C1 segment of cervical spinal cord (tissue), 14 donors: ENCODE data around the gene CYB5R4.
A peak's percentile ranks its signal among the peaks of the same experiment; 100 is the strongest.

Experiments
- DNase-seq, 14 donors: peaks; one replicate each; lab custom pipeline; 2025; lab: John Stamatoyannopoulos, UW

The CYB5R4 gene, protein sequence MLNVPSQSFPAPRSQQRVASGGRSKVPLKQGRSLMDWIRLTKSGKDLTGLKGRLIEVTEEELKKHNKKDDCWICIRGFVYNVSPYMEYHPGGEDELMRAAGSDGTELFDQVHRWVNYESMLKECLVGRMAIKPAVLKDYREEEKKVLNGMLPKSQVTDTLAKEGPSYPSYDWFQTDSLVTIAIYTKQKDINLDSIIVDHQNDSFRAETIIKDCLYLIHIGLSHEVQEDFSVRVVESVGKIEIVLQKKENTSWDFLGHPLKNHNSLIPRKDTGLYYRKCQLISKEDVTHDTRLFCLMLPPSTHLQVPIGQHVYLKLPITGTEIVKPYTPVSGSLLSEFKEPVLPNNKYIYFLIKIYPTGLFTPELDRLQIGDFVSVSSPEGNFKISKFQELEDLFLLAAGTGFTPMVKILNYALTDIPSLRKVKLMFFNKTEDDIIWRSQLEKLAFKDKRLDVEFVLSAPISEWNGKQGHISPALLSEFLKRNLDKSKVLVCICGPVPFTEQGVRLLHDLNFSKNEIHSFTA

DNA sequence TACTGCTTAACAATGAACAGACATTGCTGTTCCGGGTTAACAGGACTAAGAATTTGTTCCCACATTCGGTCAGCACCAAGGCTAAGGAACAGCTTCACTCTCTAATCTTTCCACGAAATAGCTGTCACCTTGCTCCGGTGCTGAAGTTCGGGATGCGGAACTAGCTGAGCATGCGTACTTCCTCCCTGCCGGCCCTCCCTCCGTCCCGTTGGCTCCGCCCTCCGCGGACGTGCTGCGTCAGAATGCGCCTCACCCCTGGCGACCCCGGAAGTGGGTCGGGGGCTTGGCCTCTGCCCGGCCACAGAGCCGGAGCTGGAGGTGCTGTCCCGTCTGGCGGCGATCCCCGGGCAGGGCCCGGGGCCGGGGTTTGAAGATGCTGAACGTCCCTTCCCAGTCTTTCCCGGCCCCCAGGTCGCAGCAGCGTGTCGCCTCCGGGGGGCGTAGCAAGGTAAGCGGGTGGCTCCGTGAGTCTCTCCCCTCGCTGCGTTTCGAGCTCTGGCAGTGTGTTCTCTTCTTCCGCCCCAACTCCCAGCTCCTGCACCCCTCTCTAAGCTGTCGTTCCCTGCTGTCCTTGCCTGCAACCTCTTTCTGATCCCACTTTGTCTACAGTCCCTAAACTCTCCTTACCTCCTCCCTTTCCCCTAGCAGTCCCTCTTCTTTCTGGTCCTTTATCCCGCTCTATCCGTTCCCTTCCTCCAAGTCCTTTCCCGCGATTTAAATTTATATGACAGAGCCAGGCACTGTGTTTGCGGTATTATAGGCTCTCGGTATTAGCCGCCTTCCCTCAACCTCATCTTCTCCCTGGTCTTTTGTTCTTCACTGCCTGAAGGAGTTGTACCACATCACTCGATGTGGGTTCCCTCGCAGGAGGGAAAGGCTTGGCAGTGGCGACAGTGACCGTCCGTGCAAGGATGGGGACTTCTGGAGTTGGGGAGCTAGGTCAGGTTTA is at the start of gene CYB5R4:
TSS of gene CYB5R4 (plus strand) at position 280 of the 949 bp plus-strand sequence. CDS start at position 374, 94 bp downstream.
- peak; percentile 24 to 94 (median 90) for DNase-seq

DNA sequence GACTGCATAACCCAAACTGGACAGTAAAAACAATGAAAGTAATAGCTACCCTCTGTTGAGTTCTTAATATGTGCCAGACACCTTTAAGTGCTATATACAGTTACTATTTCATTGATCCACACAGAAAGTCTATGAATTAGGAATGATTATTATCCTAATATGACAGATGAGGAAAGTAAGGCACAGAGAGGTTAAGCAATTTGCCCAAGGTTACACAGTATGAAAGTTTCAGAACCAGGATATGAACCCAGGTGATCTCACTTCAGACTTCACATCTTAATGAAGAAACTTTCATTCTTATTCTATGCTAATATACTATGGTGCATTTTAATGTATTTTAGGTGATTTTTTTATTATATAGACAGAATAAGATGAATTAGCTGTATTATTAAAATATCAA is 46.9 kb upstream of the CYB5R4 start:
- DNase-seq: no peak

DNA sequence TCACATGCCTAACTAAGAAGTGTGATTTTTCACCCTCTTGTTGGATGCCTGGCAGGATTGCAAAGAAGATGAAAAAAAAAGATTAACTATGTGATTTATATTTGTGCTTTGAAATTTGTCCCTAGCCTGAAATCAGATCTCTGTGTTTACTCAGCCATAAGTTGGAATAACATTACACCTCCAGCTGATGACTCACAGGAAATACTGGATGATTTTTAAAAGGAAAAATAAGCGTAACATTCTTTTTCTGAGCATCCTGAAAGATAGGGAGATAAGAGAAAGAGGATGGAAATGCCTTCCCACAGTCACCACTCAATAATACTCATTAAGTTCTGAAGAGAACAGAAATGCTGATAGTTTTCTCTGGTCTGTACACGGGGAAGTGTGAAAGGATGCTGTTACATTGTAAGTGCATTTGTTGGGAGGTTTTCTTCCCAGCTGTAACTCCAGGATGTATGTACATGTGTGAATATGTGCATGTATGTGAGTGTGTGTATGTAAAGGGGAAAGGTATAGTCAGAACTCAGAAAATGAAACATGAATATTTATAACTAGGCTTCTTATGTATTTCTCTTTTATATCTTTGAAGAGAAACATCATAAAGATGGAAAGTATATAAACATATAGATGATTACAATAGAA is 43.7 kb upstream of the CYB5R4 start:
- DNase-seq: no peak

DNA sequence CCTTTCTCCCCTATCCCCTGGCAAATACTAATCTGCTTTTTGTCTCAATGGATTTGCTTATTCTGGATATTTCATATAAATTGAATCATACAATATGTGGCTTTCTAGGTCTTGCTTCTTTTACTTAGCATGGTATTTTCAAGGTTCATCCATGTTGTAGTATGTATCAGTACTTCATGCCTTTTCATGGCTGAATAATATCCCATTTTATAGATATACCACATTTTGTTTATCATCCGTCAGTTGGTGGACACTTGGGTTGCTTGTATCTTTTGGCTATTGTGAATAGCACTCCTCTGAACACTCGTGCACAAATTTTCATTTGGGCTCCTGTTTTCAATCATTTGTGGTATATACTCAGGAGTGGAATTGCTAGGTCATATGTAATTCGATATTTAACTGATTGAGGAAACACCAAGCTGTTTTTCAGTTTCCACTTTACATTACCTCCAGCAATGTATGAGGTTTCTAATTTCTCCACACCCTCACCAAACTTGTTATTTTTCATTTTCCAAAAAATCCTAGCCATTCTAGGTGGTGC is 36.8 kb upstream of the CYB5R4 start:
- no peak for DNase-seq

DNA sequence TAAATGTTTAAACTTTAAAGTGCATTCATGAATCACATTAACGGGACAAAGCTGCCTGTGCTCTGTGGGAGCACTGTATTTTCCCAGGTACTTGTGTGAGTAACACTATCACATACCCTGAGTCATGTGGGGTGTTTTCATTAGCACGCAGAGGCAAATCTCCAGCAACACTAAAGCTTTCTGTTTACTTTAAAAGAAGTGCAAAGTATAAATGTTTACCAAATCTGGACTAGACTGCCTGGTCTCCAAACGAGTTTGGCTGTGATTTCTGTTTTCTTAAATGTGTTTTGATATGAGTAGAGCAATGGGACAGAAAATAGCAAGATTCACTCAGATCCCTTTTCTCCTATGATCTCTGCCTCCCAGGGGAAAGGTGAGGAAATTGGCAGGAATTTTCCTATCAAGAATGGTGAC is 35.1 kb upstream of the CYB5R4 start:
- no peak for DNase-seq

DNA sequence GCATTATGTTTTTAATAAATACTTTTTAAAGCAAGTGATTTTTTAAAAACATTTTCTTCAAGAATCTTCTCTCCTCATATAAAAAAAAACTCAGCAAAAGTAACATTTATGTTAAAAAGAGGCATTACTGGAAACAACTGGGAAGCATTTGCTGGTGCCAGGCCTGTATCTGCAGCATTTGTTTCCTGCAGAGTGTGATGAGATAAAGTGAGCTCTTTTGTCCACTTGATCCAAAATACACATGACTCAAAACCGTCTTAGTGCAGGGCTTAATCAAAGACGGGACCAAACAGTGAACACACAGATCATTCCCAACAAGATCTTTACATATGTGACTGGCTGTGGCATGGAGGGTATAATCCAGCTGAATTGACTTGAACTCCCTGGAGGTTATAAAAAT is 34.7 kb upstream of the CYB5R4 start:
- no peak for DNase-seq

DNA sequence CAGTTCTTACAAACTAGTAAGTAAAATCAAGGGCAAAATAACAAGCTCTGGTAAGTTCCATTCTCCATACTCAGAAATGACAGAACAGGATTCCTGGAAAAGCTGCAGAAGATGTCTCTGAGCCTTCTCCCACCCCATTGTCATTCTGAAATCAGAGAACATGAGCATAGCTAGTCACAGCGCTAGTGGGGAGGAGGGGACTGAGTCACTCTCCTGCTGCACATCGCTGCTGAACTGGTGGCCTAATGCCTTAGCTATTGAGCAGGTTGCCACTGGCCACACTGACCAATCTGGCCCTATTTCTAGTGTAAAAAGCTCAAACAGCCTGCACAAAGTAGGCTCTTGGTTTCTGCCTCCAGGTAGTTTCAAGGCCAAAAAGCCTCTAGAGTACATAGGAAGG is 32.4 kb upstream of the CYB5R4 start:
- DNase-seq: no peak

DNA sequence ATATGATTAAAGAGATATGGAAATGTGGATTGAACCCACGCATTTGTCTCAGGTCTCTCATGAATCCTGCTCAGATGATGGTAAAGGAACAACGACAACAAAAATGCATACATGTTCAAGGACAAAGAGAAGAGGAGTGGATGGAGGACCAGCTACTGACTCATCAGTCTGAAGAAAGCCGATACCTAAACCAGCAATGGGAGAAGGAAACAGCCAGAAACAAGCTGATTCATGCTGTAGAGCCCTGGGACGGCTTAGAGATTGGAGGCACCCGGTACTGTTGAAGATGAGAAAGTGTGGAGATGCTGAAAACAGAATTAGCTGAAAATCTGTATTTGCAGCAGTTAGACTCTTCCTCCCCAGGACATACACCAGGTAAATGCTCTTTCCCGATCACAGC is 20.8 kb upstream of the CYB5R4 start:
- no peak for DNase-seq

DNA sequence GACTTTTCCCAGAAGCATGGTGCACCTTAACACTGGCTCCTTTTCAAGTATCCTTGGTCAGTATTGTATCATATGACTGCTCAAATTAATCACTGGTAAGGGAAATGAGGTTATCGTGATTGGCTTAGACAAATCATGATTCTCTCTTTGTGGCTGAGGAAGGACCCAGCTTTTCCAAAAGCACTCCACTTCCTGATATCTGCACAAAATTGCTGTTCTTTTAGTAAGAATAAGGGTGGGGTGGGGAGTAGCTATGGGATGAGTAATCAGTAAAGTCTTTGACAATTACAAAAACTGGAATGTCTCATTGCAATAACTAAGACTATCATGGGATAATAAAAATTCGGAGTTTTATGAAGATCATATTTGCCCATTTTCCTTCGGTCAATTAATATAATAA is 15.3 kb upstream of the CYB5R4 start:
- DNase-seq: no peak

DNA sequence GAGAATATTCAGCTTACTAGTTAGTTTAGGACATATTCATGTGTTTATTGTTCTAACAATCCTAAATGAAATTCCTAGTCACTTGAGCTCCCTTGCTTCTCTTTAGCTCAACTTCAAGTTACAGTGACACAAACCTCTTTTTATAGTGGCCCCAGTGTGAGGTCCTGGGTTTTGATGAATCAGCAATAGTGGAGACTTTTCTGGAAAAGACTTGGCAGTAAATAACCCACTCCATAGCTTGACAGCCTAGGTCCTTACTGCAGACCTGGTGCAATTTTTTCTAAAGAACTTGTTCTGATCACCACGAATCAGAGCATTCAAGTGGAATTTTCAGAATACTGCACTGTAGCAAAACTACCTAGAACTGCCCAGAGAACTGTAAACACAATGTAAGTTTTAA is 13.2 kb upstream of the CYB5R4 start:
- DNase-seq: no peak

DNA sequence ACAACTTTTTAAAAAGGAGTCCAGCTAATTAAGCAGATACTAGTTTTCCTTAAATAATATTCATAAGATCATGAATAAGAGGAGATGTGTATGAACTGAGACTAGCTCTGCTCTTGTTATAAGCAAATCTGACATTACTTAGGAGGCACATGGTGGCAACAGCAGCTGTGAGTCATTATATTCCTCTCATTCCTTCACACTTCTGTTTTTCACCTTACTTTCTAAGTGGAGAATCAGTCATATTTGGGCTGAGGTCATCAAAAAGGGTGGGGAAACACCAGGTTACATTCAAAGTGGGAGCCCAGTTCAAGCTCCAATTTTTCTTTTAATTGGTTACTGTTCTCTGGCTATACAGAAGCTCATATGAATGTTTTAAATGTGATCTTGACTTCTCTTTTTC is 12.3 kb upstream of the CYB5R4 start:
- DNase-seq: no peak

DNA sequence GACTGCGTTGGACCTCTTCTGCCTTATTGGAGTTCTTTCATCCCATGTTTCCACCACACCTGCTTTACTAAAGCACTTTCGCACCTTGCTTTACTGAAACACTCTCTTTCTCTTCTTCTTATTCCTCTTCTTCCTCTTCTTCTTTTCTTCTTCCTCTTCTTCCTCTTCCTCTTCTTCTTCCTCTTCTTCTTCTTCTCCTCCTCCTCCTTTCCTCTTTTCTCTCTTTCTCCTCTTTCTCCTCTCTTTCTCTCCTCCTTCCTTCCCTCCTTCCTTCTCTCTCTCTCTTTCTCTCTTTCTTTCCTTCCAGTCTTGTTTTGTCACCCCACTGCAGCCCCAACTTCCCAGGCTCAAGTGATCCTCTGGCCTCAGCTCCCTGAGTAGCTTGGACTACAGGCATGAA is 10.4 kb upstream of the CYB5R4 start:
- no peak for DNase-seq

DNA sequence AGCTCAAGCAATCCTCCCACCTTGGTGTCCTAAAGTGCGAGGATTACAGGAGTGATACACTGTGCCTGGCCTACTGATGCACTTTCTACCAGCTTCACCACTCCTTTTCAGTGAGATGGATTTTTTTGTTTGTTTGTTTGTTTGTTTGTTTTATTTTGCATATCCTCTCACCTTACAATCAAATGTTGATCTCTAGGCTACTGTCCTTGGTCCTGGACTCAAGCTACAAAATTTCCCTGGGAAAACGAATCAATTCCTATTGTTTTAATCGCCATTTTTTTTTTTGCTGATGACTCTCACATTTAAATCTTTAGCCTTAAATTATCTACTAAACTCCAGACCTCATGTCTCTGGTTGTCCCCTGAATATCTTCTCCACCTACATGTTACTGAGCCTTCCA is 9.9 kb upstream of the CYB5R4 start:
- DNase-seq: no peak

DNA sequence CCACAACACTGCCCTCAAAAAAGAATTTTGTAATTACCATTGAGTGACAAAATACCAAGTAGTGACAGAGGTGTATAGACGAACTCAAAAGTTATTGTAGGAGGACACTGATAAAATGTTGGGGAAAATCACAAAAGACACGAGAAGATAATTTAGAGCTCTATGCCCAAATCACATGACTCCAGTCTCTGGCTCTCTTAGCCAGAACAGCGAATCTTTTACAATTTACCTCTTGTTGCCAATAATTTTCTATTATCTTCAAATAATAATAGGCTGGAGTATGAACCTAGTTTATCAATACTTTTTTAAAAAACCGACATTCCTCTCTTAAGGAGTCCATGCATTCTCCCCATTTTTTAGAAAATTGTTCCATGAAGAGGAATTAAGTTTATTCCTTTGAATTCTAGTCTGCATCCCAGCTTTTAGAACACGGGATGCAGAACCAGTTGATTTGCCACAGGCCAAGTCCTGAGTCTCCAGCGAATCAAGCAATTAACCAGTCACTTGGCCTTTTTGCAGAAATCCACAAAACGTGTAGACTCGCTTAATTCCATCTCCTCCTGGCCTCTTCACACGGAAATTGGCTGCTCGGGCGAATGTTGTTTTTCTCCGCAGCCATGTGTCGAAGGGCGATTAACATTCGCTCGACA is 6.8 kb upstream of the CYB5R4 start:
- DNase-seq: peak in 1 of 14 donors; percentile 79

DNA sequence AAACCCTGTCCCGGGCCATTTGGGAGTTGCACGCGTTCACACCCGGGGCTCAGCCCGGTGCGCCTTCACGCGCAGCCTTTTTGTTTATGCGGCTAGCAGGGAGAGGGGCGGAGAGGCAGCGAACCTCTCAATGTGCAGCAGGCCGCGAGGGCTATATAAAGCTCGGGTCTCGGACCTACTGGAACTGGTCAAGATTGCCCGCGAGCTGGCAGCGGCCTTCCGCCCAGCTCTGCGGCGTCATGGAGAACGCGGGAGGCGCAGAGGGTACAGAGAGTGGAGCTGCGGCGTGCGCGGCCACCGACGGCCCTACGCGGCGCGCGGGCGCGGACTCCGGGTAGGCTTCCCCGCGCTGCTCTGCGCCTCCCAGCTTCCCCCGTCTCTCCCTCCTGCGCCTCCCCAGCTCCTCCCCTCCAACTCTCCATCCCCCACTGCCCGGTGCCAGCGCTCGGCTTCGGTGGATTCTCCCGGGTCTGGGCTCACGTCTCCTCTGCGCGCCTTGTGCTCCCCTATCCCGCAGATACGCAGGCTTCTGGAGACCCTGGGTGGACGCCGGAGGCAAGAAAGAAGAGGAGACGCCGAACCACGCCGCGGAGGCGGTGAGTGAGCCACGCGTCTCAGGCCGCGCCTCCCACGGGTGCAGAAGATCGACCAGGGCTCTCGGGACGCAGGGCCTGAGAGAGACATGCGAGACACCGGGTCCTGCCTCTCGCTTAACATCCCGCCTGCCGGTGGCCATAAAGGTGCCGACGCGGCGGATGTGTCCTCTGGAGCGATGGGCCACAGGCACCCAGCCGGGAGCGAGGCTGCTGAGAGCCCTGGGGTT is 6.1 kb upstream of the CYB5R4 start, which contains the start of gene RIPPLY2:
TSS of gene RIPPLY2 (plus strand) at position 183 of the 823 bp plus-strand sequence. CDS start at position 240, 57 bp downstream.
- peak in 13 of 14 donors; percentile 35 to 84 (median 62) for DNase-seq

DNA sequence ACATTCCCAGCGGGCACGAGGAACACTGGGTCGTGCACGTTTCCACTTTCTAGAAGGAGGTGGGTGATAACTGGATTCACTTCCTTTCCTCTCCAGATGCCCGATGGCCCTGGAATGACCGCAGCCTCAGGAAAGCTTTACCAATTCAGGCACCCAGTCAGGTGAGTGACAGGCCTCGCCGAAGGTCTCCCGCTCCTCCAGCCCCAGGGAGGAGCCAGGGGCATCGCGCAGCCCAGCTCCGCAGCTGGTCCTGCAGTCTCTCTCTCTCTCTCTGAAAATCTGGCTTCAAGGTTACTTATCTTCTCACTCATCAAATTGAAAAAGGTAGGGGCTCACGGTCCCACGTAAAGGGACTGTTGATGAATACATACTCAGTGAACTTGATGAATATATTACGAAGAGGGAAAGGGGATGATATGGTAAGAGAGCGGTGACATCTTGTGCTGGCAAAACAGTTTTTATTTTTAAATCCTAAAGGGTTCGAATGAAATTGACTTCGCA is 5.4 kb upstream of the CYB5R4 start:
- DNase-seq: peak in 7 of 14 donors; percentile 40 to 79 (median 56)

DNA sequence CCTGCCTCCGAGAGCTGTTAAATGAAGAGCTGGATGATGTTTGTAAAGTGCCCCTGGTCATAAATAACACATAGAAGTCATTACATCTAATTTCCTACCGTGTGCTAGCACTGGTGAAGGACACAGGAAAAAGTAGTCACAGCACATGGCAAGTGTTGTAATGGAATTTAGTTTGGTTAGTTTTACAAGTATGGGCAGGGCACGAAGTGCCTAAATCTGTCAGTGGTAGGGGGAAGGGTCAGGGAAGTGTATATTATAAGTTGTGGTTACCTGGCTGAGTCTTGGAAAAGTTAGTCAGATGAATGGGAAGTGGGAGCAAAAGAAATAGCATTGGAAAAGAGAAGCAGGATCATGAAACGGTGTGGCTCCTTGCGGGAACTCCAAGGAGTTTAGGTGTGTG is 4.7 kb upstream of the CYB5R4 start:
- DNase-seq: peak in 1 of 14 donors; percentile 30

DNA sequence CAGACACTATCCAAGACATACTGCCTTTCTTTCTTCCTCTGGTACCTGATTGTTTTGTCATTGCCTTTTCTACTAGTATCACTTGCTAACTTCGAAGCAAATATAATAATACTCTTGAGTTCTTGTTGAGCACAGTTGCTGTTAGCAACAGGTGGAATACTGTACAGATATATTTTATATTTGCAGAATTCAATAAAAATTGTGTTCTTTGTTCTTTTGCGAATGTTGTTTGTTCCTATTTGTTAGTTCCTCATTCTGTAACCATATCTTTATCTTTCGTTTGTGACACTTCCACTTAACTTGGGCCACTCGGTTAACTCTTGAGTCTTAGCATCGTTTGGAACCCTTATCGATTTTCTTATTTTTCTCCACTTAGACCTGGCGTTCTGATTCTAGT is 868 bp downstream of the CYB5R4 start:
- no peak for DNase-seq

DNA sequence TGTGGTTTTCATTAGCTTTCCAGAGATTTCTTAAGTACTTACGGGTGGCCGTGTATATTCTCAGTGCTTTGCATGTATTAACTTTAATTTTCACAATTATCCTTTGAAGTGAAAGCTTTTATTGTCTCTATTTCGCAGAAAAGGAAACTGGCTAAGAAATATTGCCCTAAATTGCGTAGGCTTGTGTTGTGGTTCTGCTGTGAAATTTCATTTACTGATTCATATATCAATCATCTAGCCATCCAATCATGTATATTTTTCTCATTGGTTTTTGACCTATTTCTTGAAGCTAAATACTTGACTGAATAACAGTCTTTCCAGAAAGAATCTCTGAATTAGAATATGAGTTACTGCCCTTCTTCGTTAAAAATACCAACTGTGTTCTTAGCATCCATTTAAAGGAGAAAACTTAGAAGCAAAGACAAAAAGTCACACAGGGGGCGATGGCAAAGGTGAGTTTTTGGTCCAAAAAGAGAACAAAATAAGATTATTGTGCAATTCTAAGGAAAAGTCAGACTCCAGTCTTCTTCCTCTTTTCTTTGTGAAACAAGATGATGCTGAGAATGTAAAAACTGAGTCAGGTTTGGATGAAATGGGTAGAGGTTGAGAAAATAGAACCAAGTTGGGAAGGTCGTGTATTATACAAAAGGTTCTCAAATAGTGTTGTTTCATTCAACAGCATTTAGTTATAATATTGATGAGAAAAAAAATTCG is 1.4 kb downstream of the CYB5R4 start:
- DNase-seq: no peak
